HepG2 (cell line): ENCODE results near the gene ANKRD39.

Experiments used
- CTCF ChIP-seq: sonication (generic); formaldehyde crosslinking; IDR thresholded peaks from 2 replicates; pipeline ENCODE4 v1.5.0; 2020; ENCODE audit warnings: mild to moderate bottlenecking, missing genetic modification reagents, moderate library complexity
- KAT7 ChIP-seq: IDR thresholded peaks from 2 replicates; pipeline ENCODE4 v1.6.1; 2018; ENCODE audit warnings: borderline replicate concordance, missing compliant biosample characterization
- NKX3-1 ChIP-seq: sonication (generic); formaldehyde crosslinking; IDR thresholded peaks from 2 replicates; pipeline ENCODE4 v1.5.0; 2020; ENCODE audit warnings: missing genetic modification reagents
- POLR2A ChIP-seq, 2 experiments: IDR thresholded peaks; 2 replicates each; pipeline ENCODE4 v1.6.1; 2011; ENCODE audit warnings: low read depth in 2 of 2, low read length in 2 of 2, mild to moderate bottlenecking in 1 of 2, moderate library complexity in 1 of 2; ENCODE audit not compliant: insufficient read depth in 1 of 2
- POLR2AphosphoS5 ChIP-seq: IDR thresholded peaks from 2 replicates; pipeline ENCODE4 v1.6.1; 2012; ENCODE audit warnings: low read depth, low read length
- PRDM15 ChIP-seq: sonication (generic); formaldehyde crosslinking; IDR thresholded peaks from 2 replicates; pipeline ENCODE4 v1.4.0; 2020; ENCODE audit warnings: missing genetic modification reagents
- THRA ChIP-seq: sonication (generic); formaldehyde crosslinking; IDR thresholded peaks from 2 replicates; pipeline ENCODE4 v1.4.0; 2020; ENCODE audit warnings: missing genetic modification reagents, borderline replicate concordance
- ZNF577 ChIP-seq: sonication (generic); formaldehyde crosslinking; IDR thresholded peaks from 2 replicates; pipeline ENCODE4 v1.4.0; 2020; ENCODE audit warnings: mild to moderate bottlenecking, low read depth, missing genetic modification reagents, borderline replicate concordance

GRCh38 chr2:96800061-96801004 is 57.5 kb downstream of the ANKRD39 start:
- TF ChIP-seq POLR2AphosphoS5 = no peak
- no peak for TF ChIP-seq CTCF
- TF ChIP-seq ZNF577 (CRISPR knock-in tag) = no peak
- no peak for TF ChIP-seq POLR2A (IDR thresholded peaks at IDR 0.05; ENCODE audit: insufficient read depth in 1 of 2, low read depth in 2 of 2, low read length in 2 of 2)
- TF ChIP-seq NKX3-1 (CRISPR knock-in tag) = no peak
- TF ChIP-seq THRA (CRISPR knock-in tag) = no peak
- no peak; the same call in 1 of the 2 replicates for TF ChIP-seq KAT7 (CRISPR knock-in tag)
- TF ChIP-seq PRDM15 = no peak
